Measurements from ENCODE around the gene NSD2.
A peak's percentile ranks its signal among the peaks of the same experiment; 100 is the strongest.

The NSD2 gene

DNA sequence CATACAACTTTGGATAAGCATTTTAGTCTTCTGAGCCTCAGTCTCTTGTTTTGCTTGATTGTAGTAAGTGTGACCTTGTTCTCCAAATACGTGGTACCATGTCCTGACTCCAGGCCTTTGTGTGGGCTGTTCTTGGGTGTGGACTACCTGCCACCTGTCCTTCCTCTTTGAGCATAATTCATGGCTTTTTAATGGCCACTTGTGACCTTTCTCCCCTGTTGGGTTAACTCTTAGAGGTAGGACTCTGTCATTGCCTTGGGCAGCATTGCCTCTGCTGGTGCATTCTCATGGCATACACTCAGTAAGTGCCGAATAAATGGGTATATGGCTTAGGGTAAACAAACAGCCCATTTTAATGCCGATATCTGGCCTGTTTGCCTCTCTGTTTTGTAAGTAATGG, 3.0 kb downstream of the NSD2 start:
- H3K4me2 ChIP-seq (ENCODE audit: low read length) = no peak overlapping the region
- H3K4ac ChIP-seq (ENCODE audit: low read depth, low read length) = peak overlapping the region; percentile 4
- H2AFZ ChIP-seq (ENCODE audit: insufficient read depth, low read length, poor library complexity) = no peak overlapping the region
- no peak overlapping the region for H3K18ac ChIP-seq (ENCODE audit: low read length)
- H2BK12ac ChIP-seq (ENCODE audit: low read length) = no peak overlapping the region
- H3K36me3 ChIP-seq (ENCODE audit: control insufficient read depth in 1 of 2, insufficient read depth in 2 of 2, low read length in 2 of 2) = no peaks in the 10 kb centered on the region
- H3K79me2 ChIP-seq (ENCODE audit: control insufficient read depth, insufficient read depth, low read length, poor library complexity) = peaks cover 11% of the 10 kb centered on the region
- no peak overlapping the region for H4K8ac ChIP-seq (ENCODE audit: low read depth, low read length)
- peak overlapping the region; percentile 71 for H3K23ac ChIP-seq (ENCODE audit: low read length)
- H3K27me3 ChIP-seq (ENCODE audit: insufficient read depth, low read length) = no peaks in the 10 kb centered on the region
- H3K27ac ChIP-seq (ENCODE audit: low read depth, low read length) = no peak overlapping the region
- peaks cover 6 to 9% of the 10 kb centered on the region in 2 experiments for H3K4me1 ChIP-seq (ENCODE audit: control insufficient read depth in 1 of 2, insufficient read depth in 2 of 2, low read length in 2 of 2)
- H3K9ac ChIP-seq (ENCODE audit: low read length) = no peak overlapping the region
- no peak overlapping the region for H4K12ac ChIP-seq (ENCODE audit: low read depth, low read length)
- no peak for DNase-seq
- no peaks in the 10 kb centered on the region for H3K9me3 ChIP-seq (ENCODE audit: insufficient read depth, low read depth, low read length)
- H3K4me3 ChIP-seq (ENCODE audit: low read depth, low read length) = no peak overlapping the region
- H2BK120ac ChIP-seq (ENCODE audit: insufficient read depth, low read length, poor library complexity) = no peak overlapping the region
- H2AK5ac ChIP-seq (ENCODE audit: low read length) = no peak overlapping the region
- H3K14ac ChIP-seq (ENCODE audit: low read length) = no peak overlapping the region
- no peak overlapping the region for H4K91ac ChIP-seq (ENCODE audit: low read depth, low read length)
- H3K79me1 ChIP-seq (ENCODE audit: low read length) = peaks cover 17% of the 10 kb centered on the region
- H2BK5ac ChIP-seq (ENCODE audit: low read depth, low read length, poor library complexity) = no peak overlapping the region
- no CpG with 5 or more reads among the region's 3 CpGs for WGBS (ENCODE audit: extremely low coverage, insufficient coverage, insufficient read length)

DNA sequence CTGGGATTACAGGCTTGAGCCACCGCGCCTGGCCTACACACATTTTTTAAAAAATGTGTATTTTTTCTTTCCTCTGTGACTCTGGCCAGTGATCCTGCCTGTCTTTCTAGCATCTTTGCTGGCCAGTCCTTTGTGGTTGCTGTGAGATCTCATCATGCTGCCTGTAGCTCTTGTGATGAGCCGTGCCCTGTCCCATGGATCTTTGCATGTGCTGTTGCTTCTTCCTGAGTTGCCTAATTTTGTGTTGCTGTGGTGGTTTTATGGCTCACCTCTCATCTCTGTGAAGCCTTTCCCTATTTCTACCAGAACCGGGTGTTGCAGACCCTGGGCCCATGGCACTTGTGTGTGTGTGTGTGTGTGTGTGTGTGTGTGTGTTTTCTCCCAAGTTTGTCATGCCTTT, 8.3 kb downstream of the NSD2 start:
- Histone ChIP-seq H3K14ac (ENCODE audit: low read length) (no peak overlapping the region), H2BK5ac (ENCODE audit: low read depth, low read length, poor library complexity) (no peak overlapping the region), H2AFZ (ENCODE audit: insufficient read depth, low read length, poor library complexity) (no peak overlapping the region), H3K23ac (ENCODE audit: low read length) (no peak overlapping the region), H3K18ac (ENCODE audit: low read length) (no peak overlapping the region), H3K4me2 (ENCODE audit: low read length) (no peak overlapping the region), H3K36me3 (ENCODE audit: control insufficient read depth in 1 of 2, insufficient read depth in 2 of 2, low read length in 2 of 2) (peaks cover 0 to 2% of the 10 kb centered on the region in 2 experiments), H3K4me3 (ENCODE audit: low read depth, low read length) (no peak overlapping the region), H2AK5ac (ENCODE audit: low read length) (no peak overlapping the region), H3K9ac (ENCODE audit: low read length) (no peak overlapping the region), H3K9me3 (ENCODE audit: insufficient read depth, low read depth, low read length) (no peaks in the 10 kb centered on the region), H3K27me3 (ENCODE audit: insufficient read depth, low read length) (no peaks in the 10 kb centered on the region), H2BK12ac (ENCODE audit: low read length) (no peak overlapping the region), H4K8ac (ENCODE audit: low read depth, low read length) (no peak overlapping the region), H4K12ac (ENCODE audit: low read depth, low read length) (no peak overlapping the region), H3K4me1 (ENCODE audit: control insufficient read depth in 1 of 2, insufficient read depth in 2 of 2, low read length in 2 of 2) (peaks cover 6% of the 10 kb centered on the region in 2 experiments), H3K79me2 (ENCODE audit: control insufficient read depth, insufficient read depth, low read length, poor library complexity) (peaks cover 12% of the 10 kb centered on the region), H4K91ac (ENCODE audit: low read depth, low read length) (no peak overlapping the region), H3K79me1 (ENCODE audit: low read length) (peaks cover 4% of the 10 kb centered on the region), H3K27ac (ENCODE audit: low read depth, low read length) (no peak overlapping the region), H3K4ac (ENCODE audit: low read depth, low read length) (peak overlapping the region; percentile 33), H2BK120ac (ENCODE audit: insufficient read depth, low read length, poor library complexity) (no peak overlapping the region)
- DNase-seq = no peak
- no CpG with 5 or more reads among the region's 4 CpGs for WGBS (ENCODE audit: extremely low coverage, insufficient coverage, insufficient read length)

GRCh38 chr4:1880332-1880731, 9.1 kb downstream of the NSD2 start:
- Histone ChIP-seq H2BK12ac (ENCODE audit: low read length) (no peak overlapping the region), H3K79me1 (ENCODE audit: low read length) (peaks cover 4% of the 10 kb centered on the region), H3K9ac (ENCODE audit: low read length) (no peak overlapping the region)

GRCh38 chr4:1882850-1883271, 11.7 kb downstream of the NSD2 start:
- H3K27me3 ChIP-seq (ENCODE audit: insufficient read depth, low read length) = no peaks in the 10 kb centered on the region
- H3K14ac ChIP-seq (ENCODE audit: low read length) = no peak overlapping the region
- H3K9ac ChIP-seq (ENCODE audit: low read length) = no peak overlapping the region
- H2BK5ac ChIP-seq (ENCODE audit: low read depth, low read length, poor library complexity) = no peak overlapping the region
- H3K4me1 ChIP-seq (ENCODE audit: control insufficient read depth in 1 of 2, insufficient read depth in 2 of 2, low read length in 2 of 2) = peaks cover 6% of the 10 kb centered on the region in 2 experiments
- no peak overlapping the region for H4K12ac ChIP-seq (ENCODE audit: low read depth, low read length)
- H2BK120ac ChIP-seq (ENCODE audit: insufficient read depth, low read length, poor library complexity) = no peak overlapping the region
- peaks cover 13% of the 10 kb centered on the region for H3K79me2 ChIP-seq (ENCODE audit: control insufficient read depth, insufficient read depth, low read length, poor library complexity)
- H4K91ac ChIP-seq (ENCODE audit: low read depth, low read length) = no peak overlapping the region
- peaks cover 0 to 2% of the 10 kb centered on the region in 2 experiments for H3K36me3 ChIP-seq (ENCODE audit: control insufficient read depth in 1 of 2, insufficient read depth in 2 of 2, low read length in 2 of 2)
- H2AK5ac ChIP-seq (ENCODE audit: low read length) = no peak overlapping the region
- H2BK12ac ChIP-seq (ENCODE audit: low read length) = no peak overlapping the region
- H3K4me3 ChIP-seq (ENCODE audit: low read depth, low read length) = no peak overlapping the region
- no peak for DNase-seq
- H3K27ac ChIP-seq (ENCODE audit: low read depth, low read length) = no peak overlapping the region
- no peak overlapping the region for H3K23ac ChIP-seq (ENCODE audit: low read length)
- H2AFZ ChIP-seq (ENCODE audit: insufficient read depth, low read length, poor library complexity) = no peak overlapping the region
- peak overlapping the region; percentile 44 for H3K4ac ChIP-seq (ENCODE audit: low read depth, low read length)
- no CpG with 5 or more reads among the region's 1 CpG for WGBS (ENCODE audit: extremely low coverage, insufficient coverage, insufficient read length)
- H3K79me1 ChIP-seq (ENCODE audit: low read length) = peaks cover 4% of the 10 kb centered on the region
- H4K8ac ChIP-seq (ENCODE audit: low read depth, low read length) = no peak overlapping the region
- H3K9me3 ChIP-seq (ENCODE audit: insufficient read depth, low read depth, low read length) = no peaks in the 10 kb centered on the region
- H3K4me2 ChIP-seq (ENCODE audit: low read length) = no peak overlapping the region
- H3K18ac ChIP-seq (ENCODE audit: low read length) = no peak overlapping the region

More at GRCh38 chr4:1880332-1880731, 9.1 kb downstream of the NSD2 start:
- Histone ChIP-seq H2AFZ (ENCODE audit: insufficient read depth, low read length, poor library complexity) (no peak overlapping the region), H3K4me2 (ENCODE audit: low read length) (no peak overlapping the region), H3K27ac (ENCODE audit: low read depth, low read length) (no peak overlapping the region), H3K27me3 (ENCODE audit: insufficient read depth, low read length) (no peaks in the 10 kb centered on the region), H4K12ac (ENCODE audit: low read depth, low read length) (no peak overlapping the region), H3K4me3 (ENCODE audit: low read depth, low read length) (no peak overlapping the region), H3K36me3 (ENCODE audit: control insufficient read depth in 1 of 2, insufficient read depth in 2 of 2, low read length in 2 of 2) (peaks cover 0 to 2% of the 10 kb centered on the region in 2 experiments), H3K4me1 (ENCODE audit: control insufficient read depth in 1 of 2, insufficient read depth in 2 of 2, low read length in 2 of 2) (peaks cover 6% of the 10 kb centered on the region in 2 experiments), H2BK5ac (ENCODE audit: low read depth, low read length, poor library complexity) (no peak overlapping the region), H3K79me2 (ENCODE audit: control insufficient read depth, insufficient read depth, low read length, poor library complexity) (peaks cover 12% of the 10 kb centered on the region), H3K14ac (ENCODE audit: low read length) (no peak overlapping the region), H3K4ac (ENCODE audit: low read depth, low read length) (peak overlapping the region; percentile 63), H4K8ac (ENCODE audit: low read depth, low read length) (no peak overlapping the region), H3K18ac (ENCODE audit: low read length) (no peak overlapping the region), H2BK120ac (ENCODE audit: insufficient read depth, low read length, poor library complexity) (no peak overlapping the region), H3K23ac (ENCODE audit: low read length) (no peak overlapping the region), H4K91ac (ENCODE audit: low read depth, low read length) (no peak overlapping the region), H2AK5ac (ENCODE audit: low read length) (no peak overlapping the region), H3K9me3 (ENCODE audit: insufficient read depth, low read depth, low read length) (no peaks in the 10 kb centered on the region)
- WGBS (ENCODE audit: extremely low coverage, insufficient coverage, insufficient read length) = no CpG with 5 or more reads among the region's 1 CpG
- DNase-seq = no peak
